Endothelial cell of umbilical vein (primary cell): ENCODE data around the gene NDUFS6. TPM values are rescaled to one million over a fixed set of nuclear protein-coding genes. Genes with fewer than 3 reads are reported as not detected.
"Not testable (repeated sequence)": the region's sequence is repeated elsewhere in the genome, so short reads cannot be mapped to it uniquely, and the experiment has no call there.

Source experiments
- BruUV-seq: library from RNA; stranded (reverse); fragments of 400-500 nt; replicated peaks from 2 replicates; lab custom pipeline; 2021; lab: Mats Ljungman, UMichigan
- CTCF ChIA-PET: fragments of 300-600, 350-600 bp; sonication (Branson Sonifier 250); formaldehyde crosslinking; loops from one replicate; lab custom pipeline; 2021; ENCODE audit warnings: antibody characterized with exemption, inconsistent platforms; lab: Charles Lee
- POLR2A ChIA-PET: fragments of 300-600, 350-600 bp; sonication (Branson Sonifier 250); formaldehyde crosslinking; loops from one replicate; lab custom pipeline; 2021; ENCODE audit warnings: antibody characterized with exemption, inconsistent platforms; lab: Charles Lee
- DNase-seq: peaks from one replicate; pipeline ENCODE4 v3.0.0-alpha.2; 2011; ENCODE audit warnings: low read depth, low spot score
- FAIRE-seq: peaks from 2 replicates; lab custom pipeline; 2011; peaks lifted over from hg19 to GRCh38; lab: Jason Lieb, UNC
- H2AFZ ChIP-seq: 2 replicates; pipeline ENCODE4 v1.6.0; 2012; ENCODE audit warnings: low read depth, low read length, control low read depth, inconsistent platforms
- H3K27ac ChIP-seq: 2 replicates; pipeline ENCODE4 v1.5.1; 2011; ENCODE audit warnings: low read depth, mild to moderate bottlenecking, control low read depth, low read length, moderate library complexity; ENCODE audit not compliant: insufficient read depth
- H3K27me3 ChIP-seq, 2 experiments: 2 replicates each; pipeline versions ENCODE4 v1.6.0 to v1.6.1; 2011; ENCODE audit warnings: low read length in 2 of 2, mixed read lengths in 1 of 2; ENCODE audit not compliant: control insufficient read depth in 2 of 2, insufficient read depth in 2 of 2
- H3K36me3 ChIP-seq, 2 experiments: 2 replicates in 1 of 2; 3 replicates in 1 of 2; pipeline ENCODE4 v1.5.1; 2011; ENCODE audit warnings: low read length in 2 of 2, mild to moderate bottlenecking in 1 of 2, moderate library complexity in 1 of 2; ENCODE audit not compliant: control insufficient read depth in 2 of 2, insufficient read depth in 2 of 2; ENCODE audit errors: extremely low read depth in 1 of 2
- H3K4me1 ChIP-seq: 3 replicates; pipeline ENCODE4 v1.5.1; 2011; ENCODE audit warnings: mild to moderate bottlenecking, low read length; ENCODE audit not compliant: control insufficient read depth, insufficient read depth; ENCODE audit errors: extremely low read depth
- H3K4me2 ChIP-seq: 2 replicates; pipeline ENCODE4 v1.6.1; 2011; ENCODE audit warnings: low read length, control low read depth, mixed read lengths; ENCODE audit not compliant: insufficient read depth
- H3K4me3 ChIP-seq, 3 experiments: fragments of 200-600 bp in 1 of 3; sonication (generic), shearing (Covaris generic) in 1 of 3; replicated peaks in 1 of 3; 2 replicates each; pipeline ENCODE4 v1.5.1; 2011 to 2016; ENCODE audit warnings: control low read depth in 3 of 3, low read length in 3 of 3, mild to moderate bottlenecking in 2 of 3, inconsistent platforms in 1 of 3, low read depth in 1 of 3, moderate library complexity in 1 of 3; ENCODE audit not compliant: insufficient read depth in 1 of 3
- H3K79me2 ChIP-seq: 2 replicates; pipeline ENCODE4 v1.6.0; 2012; ENCODE audit warnings: low read length, inconsistent platforms; ENCODE audit not compliant: control insufficient read depth, insufficient read depth
- H3K9ac ChIP-seq: replicated peaks from 2 replicates; pipeline ENCODE3; 2011; ENCODE audit warnings: low read length, control low read depth; ENCODE audit not compliant: insufficient read depth; ENCODE audit errors: extremely low read depth
- H3K9me1 ChIP-seq: replicated peaks from 3 replicates; pipeline ENCODE4 v1.6.0; 2011; ENCODE audit warnings: mild to moderate bottlenecking, low read length; ENCODE audit not compliant: control insufficient read depth, insufficient read depth; ENCODE audit errors: extremely low read depth
- H3K9me3 ChIP-seq: replicated peaks from 2 replicates; pipeline ENCODE4 v1.5.1; 2012; ENCODE audit warnings: low read length, inconsistent platforms; ENCODE audit not compliant: control insufficient read depth, insufficient read depth
- H4K20me1 ChIP-seq: replicated peaks from 2 replicates; pipeline ENCODE3; 2011; ENCODE audit warnings: mild to moderate bottlenecking, low read length; ENCODE audit not compliant: control insufficient read depth, insufficient read depth; ENCODE audit errors: extremely low read depth
- EZH2 ChIP-seq: IDR thresholded peaks from 2 replicates; pipeline ENCODE4 v1.6.1; 2012; ENCODE audit warnings: borderline replicate concordance, low read depth, mild to moderate bottlenecking, moderate library complexity, low read length, inconsistent platforms; ENCODE audit not compliant: severe bottlenecking
- FOS ChIP-seq: IDR thresholded peaks from 2 replicates; pipeline ENCODE4 v1.6.1; 2011; ENCODE audit warnings: mild to moderate bottlenecking, low read length, moderate library complexity, borderline replicate concordance; ENCODE audit not compliant: insufficient read depth
- GATA2 ChIP-seq: IDR thresholded peaks from 2 replicates; pipeline ENCODE4 v1.7.0; 2011; ENCODE audit warnings: low read depth, mild to moderate bottlenecking, moderate library complexity, mixed read lengths, low read length; ENCODE audit not compliant: insufficient read length, insufficient read depth
- JUN ChIP-seq: IDR thresholded peaks from 2 replicates; pipeline ENCODE4 v1.6.1; 2011; ENCODE audit warnings: borderline replicate concordance, low read depth; ENCODE audit not compliant: insufficient read length, insufficient read depth
- MYC ChIP-seq: IDR thresholded peaks from one replicate; pipeline ENCODE4 v1.6.1; 2011; ENCODE audit warnings: mild to moderate bottlenecking, low read depth, low read length
- POLR2A ChIP-seq: IDR thresholded peaks from 2 replicates; pipeline ENCODE4 v1.6.1; 2012; ENCODE audit warnings: low read depth, mild to moderate bottlenecking, control low read depth, low read length
- POLR2AphosphoS5 ChIP-seq: IDR thresholded peaks from 2 replicates; pipeline ENCODE4 v1.6.1; 2012; ENCODE audit warnings: low read depth, mild to moderate bottlenecking, control low read depth, low read length, moderate library complexity; ENCODE audit not compliant: insufficient read depth
- dilution Hi-C: fragments of 300-500 bp; cut with MboI; formaldehyde crosslinking; loops from one replicate; pipeline ENCODE4 v1.15.0; 2019; ENCODE audit warnings: low sequenced_read_pairs; ENCODE audit not compliant: extremely low pct_ligation_motif_present
- intact Hi-C: fragments of 100-400 bp; cut with micrococcal nuclease; formaldehyde crosslinking; loops from one replicate; pipeline ENCODE4 v1.10.0; 2022
- polyA plus RNA-seq, 4 experiments: library from polyadenylated mRNA; depleted of rRNA in 3 of 4; stranded (reverse) in 3 of 4; unstranded in 1 of 4; fragments of >200 nt; gene quantifications; 2 replicates each; pipeline versions ENCODE4 v1.2.1 to v1.2.3, GENCODE V29; 2011 to 2012; ENCODE audit warnings: missing spikeins in 1 of 4
- total RNA-seq: library from RNA; stranded (reverse); gene quantifications from 2 replicates; pipeline ENCODE4 v1.2.3, GENCODE V29; 2021
- TF ChIP-seq, protein P1 (sequence below): IDR thresholded peaks from 2 replicates; pipeline ENCODE4 v1.6.1; 2011; ENCODE audit not compliant: insufficient read depth, insufficient read length
- TF ChIP-seq, protein P2 (sequence below), 2 donors: IDR thresholded peaks; 1 replicate in 1 of 2; 2 replicates in 1 of 2; pipeline ENCODE4 v1.5.1; 2011; ENCODE audit warnings: low read length in 2 of 2, mild to moderate bottlenecking in 2 of 2, moderate library complexity in 2 of 2, control low read depth in 1 of 2, inconsistent platforms in 1 of 2, low read depth in 1 of 2; ENCODE audit not compliant: insufficient read depth in 1 of 2; ENCODE audit errors: extremely low read depth in 1 of 2

The NDUFS6 gene
- total and polyA plus RNA-seq, 2 donors (not counting 3 experiments of a cell fraction or from before 2014, with no cell fraction given): 42.5 to 127 TPM

DNA sequence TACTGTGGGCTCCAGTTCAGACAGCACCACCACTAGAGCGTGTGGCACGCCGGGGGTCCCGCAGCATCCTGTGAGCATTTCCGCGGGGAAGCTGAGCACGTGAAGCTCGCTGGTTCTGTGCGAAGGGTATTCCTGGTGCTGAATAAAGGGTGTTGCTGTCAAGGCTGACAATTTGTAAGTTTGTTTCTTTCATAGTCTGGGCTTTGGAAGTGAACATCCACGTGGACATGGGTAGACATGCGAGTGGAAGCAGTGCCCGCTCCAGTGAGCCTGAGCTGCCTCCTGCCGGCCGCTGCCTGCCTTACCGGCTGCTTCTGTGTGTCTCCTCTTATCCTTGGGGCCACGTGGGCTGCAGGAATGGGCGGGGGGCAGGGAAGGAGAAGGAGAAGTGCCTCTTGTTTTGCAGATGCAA lies 14.7 kb downstream of the NDUFS6 start:
- CTCF ChIA-PET: no interaction called here
- Histone ChIP-seq H3K4me1 (no peaks in the 10 kb centered on the region), H3K27ac (no peak overlapping the region), H3K9me1 (no peaks in the 10 kb centered on the region), H3K4me3 (no peak overlapping the region), H3K9ac (no peak overlapping the region), H3K27me3 (no peaks in the 10 kb centered on the region), H3K4me2 (no peak overlapping the region), H4K20me1 (no peaks in the 10 kb centered on the region), H2AFZ (no peak overlapping the region), H3K36me3 (peaks cover 17 to 37% of the 10 kb centered on the region in 2 experiments), H3K79me2 (peaks cover 4% of the 10 kb centered on the region), H3K9me3 (no peaks in the 10 kb centered on the region)
- no peak for FAIRE-seq
- BruUV-seq: no TSS peak
- DNase-seq: no peak
- TF ChIP-seq MYC: no peak
- TF ChIP-seq GATA2: no peak
- TF ChIP-seq, protein P1, sequence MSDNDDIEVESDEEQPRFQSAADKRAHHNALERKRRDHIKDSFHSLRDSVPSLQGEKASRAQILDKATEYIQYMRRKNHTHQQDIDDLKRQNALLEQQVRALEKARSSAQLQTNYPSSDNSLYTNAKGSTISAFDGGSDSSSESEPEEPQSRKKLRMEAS: no peak
- TF ChIP-seq, protein P2, sequence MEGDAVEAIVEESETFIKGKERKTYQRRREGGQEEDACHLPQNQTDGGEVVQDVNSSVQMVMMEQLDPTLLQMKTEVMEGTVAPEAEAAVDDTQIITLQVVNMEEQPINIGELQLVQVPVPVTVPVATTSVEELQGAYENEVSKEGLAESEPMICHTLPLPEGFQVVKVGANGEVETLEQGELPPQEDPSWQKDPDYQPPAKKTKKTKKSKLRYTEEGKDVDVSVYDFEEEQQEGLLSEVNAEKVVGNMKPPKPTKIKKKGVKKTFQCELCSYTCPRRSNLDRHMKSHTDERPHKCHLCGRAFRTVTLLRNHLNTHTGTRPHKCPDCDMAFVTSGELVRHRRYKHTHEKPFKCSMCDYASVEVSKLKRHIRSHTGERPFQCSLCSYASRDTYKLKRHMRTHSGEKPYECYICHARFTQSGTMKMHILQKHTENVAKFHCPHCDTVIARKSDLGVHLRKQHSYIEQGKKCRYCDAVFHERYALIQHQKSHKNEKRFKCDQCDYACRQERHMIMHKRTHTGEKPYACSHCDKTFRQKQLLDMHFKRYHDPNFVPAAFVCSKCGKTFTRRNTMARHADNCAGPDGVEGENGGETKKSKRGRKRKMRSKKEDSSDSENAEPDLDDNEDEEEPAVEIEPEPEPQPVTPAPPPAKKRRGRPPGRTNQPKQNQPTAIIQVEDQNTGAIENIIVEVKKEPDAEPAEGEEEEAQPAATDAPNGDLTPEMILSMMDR (IDR thresholded peaks at IDR 0.05; ENCODE audit: extremely low read depth in 1 of 2, insufficient read depth in 1 of 2, low read depth in 1 of 2, low read length in 2 of 2): no peak
- no peak for TF ChIP-seq POLR2AphosphoS5
- TF ChIP-seq FOS: no peak
- TF ChIP-seq JUN: no peak
- TF ChIP-seq POLR2A: no peak
- no peak for TF ChIP-seq EZH2
- dilution Hi-C loops: no loop called here
- intact Hi-C loops: no loop called here
- POLR2A ChIA-PET: no interaction called here

DNA sequence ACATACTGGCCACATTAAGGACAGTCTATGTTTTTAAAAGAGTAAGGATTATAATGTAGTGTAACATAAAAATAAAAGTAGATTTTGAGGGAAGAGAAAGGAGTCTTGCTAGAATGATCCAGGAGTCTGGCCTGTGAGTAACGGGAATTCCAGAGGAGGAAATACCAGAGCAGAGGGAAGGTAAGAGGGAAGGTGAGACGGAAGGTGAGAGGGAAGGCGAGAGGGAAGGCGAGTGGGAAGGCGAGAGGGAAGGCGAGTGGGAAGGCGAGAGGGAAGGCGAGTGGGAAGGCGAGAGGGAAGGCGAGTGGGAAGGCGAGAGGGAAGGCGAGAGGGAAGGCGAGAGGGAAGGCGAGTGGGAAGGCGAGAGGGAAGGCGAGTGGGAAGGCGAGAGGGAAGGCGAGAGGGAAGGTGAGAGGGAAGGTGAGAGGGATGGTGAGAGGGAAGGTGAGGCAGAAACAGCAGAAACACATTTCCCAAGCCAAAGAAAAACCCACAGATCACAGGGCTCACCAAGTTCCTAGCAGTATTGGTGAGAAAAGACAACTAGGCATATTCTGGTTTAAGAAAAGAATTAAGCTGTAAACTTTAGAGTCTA lies 15.4 kb downstream of the NDUFS6 start:
- H3K9me1 ChIP-seq, POLR2A ChIA-PET, H3K9ac ChIP-seq, H3K4me1 ChIP-seq, H3K4me3 ChIP-seq, H3K79me2 ChIP-seq, FAIRE-seq, H3K4me2 ChIP-seq, BruUV-seq, H3K27ac ChIP-seq, intact Hi-C loops, CTCF ChIA-PET, H4K20me1 ChIP-seq, H3K9me3 ChIP-seq, H3K27me3 ChIP-seq, DNase-seq, dilution Hi-C loops, H2AFZ ChIP-seq: not testable (repeated sequence)
- peaks cover 17 to 40% of the 10 kb centered on the region in 2 experiments for H3K36me3 ChIP-seq
